HG02623 (cell line): ENCODE data around the gene FAM149B1.
"Not testable (repeated sequence)": the region's sequence is repeated elsewhere in the genome, so short reads cannot be mapped to it uniquely, and the experiment has no call there.

Experiments used
- ATAC-seq: cut with Tn5 transposase; IDR thresholded peaks from one replicate; pipeline ENCODE4 v1.9.1; 2021; ENCODE audit warnings: moderate library complexity; ENCODE audit not compliant: unreplicated experiment

Gene FAM149B1

GRCh38 chr10:73229567-73229966 lies 61.6 kb downstream of the FAM149B1 start:
- no peak for ATAC-seq

DNA sequence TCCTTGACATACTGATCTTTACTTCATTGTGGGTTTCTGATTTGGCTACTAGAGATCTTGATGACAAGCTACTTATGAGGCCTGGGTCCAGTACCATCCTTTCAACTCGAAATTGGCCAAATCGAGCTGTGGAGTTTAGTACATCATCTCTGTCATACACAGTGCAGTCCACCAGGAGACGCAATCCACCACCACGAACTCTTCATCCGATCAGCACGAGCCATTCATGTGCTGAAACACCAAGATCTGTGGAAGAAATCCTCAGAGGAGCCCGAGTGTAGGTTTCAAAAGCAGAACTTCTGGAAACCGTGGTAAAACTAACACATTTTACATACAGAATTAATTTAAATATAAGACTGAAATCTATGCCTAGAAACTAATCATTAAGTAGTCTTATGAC lies 65.0 kb downstream of the FAM149B1 start:
- ATAC-seq: no peak

DNA sequence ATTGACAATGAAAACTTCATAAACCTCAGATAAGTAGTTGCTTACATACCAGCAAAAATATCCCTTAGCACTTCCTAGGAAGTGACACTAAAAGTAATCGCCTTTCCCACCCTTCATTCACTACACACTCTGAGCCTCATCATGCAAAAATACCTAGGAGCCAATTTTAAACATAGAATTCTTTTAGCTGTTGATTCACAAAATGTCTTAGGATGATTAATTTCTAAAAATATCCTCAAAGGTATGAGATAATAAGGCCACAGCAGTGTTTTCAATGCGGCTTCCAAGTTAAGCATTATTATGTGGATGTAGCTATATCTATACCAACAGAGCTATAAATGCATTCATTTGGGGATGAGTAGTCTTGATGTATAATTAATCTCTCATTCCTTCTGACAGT lies 66.0 kb downstream of the FAM149B1 start:
- no peak for ATAC-seq

DNA sequence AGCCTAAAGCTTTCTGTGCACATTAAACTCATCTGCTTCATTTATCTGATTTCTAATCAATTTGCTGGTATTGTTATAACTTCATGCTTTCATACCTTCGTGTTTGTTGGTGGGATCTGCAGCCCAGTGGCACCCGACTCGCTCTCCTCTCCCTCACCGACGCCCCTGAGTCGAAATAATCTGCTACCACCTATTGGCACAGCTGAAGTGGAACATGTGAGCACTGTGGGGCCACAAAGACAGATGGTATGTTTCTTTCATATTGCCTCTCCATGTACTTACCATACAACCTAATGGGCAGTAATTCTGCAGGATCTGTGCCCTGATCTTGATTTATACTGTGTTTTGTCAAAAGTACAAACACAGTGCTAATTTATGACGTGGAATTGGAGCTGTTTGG lies 66.8 kb downstream of the FAM149B1 start:
- no peak for ATAC-seq

DNA sequence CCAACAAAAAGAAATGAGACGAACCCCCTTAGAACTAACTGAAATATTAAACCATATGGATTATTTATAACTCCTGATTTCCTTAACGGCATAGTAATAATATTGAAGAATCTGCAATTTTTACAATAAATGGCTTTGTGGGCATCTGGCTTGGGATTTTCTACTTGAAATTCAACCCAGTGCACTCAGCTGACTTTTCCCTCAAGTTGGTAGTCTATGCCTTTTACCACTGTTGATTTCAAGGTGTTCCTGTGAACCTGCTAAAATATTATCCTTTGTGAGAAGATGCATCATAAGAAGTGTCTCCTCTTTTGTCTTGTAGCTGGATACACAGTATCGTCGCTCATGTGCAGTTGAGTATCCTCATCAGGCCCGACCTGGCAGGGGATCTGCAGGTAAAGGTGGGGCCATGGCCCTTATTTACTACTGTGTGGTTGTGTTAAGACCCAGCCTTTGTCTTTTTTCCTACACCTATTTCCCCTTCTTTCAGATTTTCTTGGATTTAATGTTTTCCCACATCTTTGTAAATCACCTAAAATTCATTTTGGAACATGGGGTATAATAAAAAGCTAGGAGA lies 71.2 kb downstream of the FAM149B1 start:
- no peak for ATAC-seq

DNA sequence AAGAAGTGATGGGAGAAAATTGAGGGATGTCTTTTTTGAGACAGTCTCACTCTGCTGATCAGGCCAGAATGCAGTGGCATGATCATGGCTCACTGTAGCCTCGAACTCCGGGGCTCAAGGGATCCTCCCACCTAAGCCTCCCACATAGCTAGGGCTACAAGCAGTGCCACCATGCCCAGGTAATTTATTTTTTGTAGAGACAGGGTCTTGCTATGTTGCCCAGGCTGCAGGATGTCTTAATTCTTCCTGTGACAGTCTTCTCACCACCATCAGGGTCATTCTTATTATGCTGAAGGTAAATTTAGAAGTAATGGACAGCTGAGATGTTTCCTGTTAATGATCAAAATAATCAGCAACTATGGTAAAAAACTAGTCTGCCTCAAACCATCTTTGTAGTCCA lies 72.0 kb downstream of the FAM149B1 start:
- no peak for ATAC-seq

- ATAC-seq: no peak
Observed at GRCh38 chr10:73244866-73245477, 77.1 kb downstream of the FAM149B1 start.

- no peak for ATAC-seq
Observed at GRCh38 chr10:73246322-73246645, 78.4 kb downstream of the FAM149B1 start.

DNA sequence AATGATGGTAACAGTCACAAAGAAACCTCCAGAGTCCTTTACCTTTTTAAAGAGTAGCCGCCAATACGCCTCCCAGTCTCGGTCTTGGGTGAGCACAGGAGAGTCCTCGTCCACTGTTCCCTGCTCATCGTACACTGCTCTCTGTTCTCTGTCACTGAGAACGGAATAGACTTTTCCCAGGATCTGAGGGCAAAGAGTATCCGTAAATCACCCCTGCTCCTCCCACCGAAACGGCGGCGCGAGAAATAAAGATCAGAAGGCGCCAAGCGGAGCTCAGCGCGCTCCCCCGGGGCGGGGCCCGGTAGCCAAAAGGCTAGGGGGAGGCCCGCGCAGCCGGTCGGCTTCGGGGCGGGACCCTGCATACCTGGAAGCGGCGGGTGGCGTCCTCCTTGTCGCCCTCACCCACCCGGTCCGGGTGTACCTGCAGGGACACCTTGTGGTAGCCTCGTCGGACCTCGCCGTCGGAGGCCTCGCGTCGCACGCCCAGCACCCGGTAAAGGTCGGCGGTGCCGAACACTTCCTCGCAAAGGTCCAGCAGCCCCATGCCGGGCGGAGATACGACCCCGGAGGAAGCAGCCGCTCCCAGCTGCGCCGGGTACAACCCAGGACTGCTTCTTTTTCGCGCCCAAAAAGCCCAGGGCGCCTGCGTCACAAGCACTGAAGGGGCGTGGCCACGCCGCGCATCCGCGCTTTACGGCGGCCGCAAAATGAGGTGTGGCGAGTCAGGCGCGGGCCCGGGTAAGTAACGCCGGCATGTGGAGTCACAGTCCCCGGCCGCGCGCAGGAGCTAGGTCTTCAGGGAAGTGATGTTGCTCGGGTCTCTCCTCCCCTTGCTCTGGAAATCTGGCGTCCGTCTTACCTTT lies 79.0 kb downstream of the FAM149B1 start, which contains the start of gene DNAJC9:
TSS of gene DNAJC9 (minus strand) at position 610 of the 863 bp plus-strand sequence. CDS start at position 544, 66 bp downstream.
- ATAC-seq: peak; percentile 75

DNA sequence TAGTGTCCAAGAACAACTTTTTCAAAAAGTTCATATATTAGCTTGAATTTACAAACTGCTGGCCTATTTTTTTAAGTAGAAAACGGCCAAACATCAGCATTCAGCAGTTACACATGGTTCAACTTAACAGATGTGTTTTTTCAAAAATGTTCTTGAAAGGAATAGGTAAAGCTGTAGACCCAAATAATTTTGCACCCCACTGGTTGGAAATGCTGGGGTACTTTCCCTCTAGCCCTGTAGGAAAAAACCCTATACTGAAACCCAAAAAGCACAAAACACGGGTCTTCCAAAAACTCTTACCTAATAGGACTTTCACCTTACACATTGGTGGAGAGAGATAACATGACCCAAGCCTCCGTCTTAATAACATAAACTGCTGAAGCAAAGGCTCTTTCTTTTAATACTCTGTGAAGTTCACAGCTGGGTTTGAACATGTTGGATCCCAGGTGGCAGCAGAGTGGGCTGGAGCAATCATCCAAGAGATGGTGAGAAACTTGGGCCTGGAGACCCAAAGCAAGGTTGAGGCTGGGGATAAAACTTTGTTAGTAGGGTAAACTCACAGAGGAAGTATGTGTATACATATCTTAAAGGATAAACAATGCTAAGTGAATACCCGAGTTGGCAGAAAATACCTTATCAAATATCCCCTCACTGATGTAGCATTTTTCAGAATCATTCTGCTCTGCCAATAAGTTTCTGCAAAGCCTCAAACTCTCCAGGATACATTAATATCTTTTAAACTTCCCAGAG lies 79.8 kb downstream of the FAM149B1 start:
- ATAC-seq: no peak

DNA sequence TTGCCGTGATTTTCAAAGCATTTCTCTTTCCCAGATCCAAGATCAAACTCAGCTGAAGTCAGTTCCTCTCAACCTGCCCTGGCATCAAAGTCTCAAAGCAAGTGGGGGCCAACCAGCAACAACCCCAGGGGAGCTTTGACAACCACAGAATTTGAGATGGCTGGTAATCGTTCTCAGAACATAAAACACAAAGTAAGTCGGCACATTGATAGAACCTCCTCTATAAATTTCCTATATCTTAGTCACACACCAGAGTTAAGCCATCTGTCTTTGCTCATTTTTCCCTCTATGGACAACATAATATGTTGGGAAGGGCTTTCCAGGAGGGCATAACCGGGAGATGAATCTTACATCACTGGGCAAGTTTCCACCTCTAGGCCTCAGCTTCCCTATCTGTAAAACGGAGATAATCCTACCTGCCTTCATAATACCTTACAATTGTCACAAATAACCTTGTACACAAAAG lies 80.4 kb downstream of the FAM149B1 start:
- ATAC-seq: no peak

DNA sequence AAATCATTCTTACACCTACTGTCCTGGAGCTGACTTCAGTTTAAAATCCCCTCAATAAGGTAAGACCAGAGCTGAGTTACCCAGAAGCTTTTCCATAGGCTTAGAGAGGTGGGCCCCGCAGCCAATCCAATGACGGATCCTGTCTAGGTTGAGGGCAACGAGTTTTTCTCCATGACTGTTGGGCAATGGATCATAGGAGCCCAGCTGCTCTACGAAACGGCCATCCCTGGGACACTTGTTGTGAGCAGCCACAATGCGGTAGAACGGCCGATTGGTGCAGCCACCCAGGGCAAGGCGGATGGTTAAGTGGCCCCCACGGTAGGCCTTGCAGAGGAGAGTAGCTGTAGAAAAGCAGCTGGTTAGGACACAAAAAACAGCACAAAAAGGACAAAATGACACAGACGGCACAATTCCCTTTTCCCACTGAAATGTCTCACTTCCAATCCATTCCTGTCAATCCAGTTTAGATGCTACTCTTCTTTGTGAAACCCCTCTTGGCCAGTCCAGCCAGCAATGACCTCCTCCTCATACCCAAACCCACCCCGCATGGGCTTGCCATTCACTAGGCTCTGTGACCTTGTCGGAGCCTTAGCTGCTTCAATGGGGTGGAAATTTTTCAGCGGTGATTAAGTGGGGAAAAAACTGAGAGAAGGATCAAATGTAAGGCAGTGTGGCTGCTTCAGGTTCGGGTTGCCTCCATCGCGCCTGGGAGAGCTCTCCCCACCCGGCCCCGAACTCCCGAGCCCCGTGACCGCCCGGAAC lies 83.9 kb downstream of the FAM149B1 start:
- ATAC-seq: no peak

DNA sequence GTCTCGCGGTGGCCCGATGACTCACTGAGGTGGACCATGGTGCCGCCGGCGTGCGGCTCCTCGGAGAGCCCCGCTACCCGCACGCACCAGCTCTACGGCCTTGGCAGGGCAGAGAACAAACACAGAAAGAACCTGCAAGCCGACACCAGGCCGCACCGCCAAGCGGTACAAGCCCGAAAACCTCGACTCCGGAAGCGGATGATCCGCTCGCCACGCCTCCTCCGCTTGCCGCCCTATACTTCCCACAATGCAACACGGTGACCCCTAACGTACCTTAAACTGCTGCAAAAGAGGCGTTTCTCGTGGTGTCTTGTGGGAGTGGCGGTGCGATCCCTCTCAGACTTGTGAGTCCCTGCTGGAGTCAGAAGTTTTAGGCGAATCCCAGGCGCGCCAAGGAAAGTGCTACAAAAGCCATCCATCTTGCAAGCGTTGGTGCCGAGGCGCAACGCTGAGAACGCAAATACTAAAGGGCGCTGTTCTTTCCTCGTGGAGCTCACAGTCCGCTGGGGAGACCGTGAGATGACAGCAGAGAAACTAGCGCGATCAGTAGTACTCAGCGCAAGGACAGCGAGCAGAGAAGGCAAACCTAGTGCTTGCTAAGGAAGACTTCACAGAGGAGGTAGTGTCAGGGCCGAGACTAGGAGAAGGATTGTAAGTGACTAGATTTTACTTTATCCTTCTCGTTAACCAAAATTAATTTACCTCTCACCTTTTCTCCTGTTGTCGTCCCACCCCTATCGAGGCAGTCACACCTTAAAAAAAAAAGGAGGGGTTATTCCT lies 84.7 kb downstream of the FAM149B1 start, which contains the start of gene MRPS16:
TSS of gene MRPS16 (minus strand) at position 200 of the 780 bp plus-strand sequence. CDS start at position 38, 162 bp downstream.
- peak; percentile 75 for ATAC-seq

DNA sequence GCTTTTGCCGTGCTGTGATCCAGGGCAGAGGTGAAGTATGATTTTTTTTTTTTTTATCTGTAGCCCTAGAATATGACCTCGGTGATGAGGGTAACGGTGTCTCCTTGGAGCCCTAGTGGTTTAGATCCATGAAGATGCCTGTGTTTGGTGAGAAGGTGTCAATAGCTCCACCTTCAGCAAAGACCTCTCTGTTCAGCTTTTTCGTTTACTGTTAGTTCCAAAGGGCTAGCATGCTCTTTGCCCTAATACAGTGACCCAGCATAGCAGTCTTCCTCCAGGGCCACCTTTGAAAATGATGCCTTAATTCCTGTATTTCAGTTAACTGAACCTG lies 85.3 kb downstream of the FAM149B1 start:
- no peak for ATAC-seq

GRCh38 chr10:73258612-73259011 lies 90.7 kb downstream of the FAM149B1 start:
- ATAC-seq: not testable (repeated sequence)

- no peak for ATAC-seq
Observed at GRCh38 chr10:73261362-73261995, 93.6 kb downstream of the FAM149B1 start.

DNA sequence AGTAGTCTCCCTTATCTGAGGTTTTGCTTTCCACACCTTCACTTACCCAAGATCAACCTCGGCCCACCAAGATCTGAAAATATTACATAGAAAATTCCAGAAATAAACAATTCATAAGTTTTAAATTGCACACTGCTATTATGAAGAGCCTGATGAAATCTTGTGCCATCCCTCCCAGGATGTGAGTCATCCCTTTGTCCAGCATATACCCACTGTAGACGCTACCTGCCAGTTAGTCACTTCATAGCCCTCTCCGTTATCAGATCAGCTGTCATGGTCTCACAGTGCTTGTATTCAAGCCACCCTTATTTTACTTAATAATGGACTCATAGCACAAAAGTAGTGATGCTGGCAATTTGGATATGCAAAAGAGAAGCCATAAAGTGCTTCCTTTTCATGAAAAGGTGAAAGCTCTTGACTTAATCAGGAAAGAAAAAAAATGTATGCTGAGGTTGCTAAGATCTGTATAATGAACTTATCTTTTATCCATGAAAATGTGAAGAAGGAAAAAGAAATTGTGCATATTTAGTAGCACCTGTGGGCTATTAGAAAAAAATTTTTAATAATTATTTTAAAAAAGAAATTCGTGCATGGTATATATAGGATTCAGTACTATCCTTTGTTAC lies 94.3 kb downstream of the FAM149B1 start:
- no peak for ATAC-seq

DNA sequence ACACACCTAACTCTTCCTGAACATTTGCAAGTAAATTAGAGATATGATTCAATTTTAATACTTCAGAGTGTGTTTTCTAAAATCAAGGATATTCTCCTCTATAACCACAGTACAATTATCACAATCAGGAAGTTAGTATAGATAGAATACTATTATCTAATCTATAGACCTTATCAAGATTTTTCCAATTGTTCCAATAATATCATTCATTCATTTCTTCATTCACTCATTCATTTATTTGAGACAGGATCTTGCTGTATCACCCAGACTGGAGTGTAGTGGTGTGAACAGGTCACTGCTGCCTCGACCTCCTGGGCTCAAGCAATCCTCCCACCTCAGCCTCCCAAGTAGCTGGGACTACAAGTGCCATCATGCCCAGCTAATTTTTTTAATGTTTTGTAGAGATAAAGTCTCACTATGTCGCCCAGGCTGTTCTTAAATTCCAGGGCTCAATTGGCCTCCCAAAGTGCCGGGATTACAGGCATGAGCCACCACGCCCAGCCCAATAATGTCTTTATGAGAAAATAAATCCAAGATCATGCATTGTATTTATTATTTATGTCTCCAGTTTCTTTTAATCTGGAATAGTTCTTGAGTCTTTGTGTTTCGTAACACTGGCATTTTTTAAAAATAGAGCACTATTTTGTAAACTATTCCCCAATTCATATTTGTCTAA lies 95.1 kb downstream of the FAM149B1 start:
- ATAC-seq: no peak
